Activated T-helper 17 cell treated with anti-CD3 and anti-CD28 coated beads, Interleukin-2, amount 50 U/mL, for 72 hours (primary cell): Measurements from ENCODE around the gene SRP72. TPM values are rescaled to one million over a fixed set of nuclear protein-coding genes. Genes with fewer than 3 reads are reported as not detected.

ENCODE experiments used
- ATAC-seq: fragments of 150-1000 bp; cut with Tn5 transposase; replicated peaks from 2 replicates; pipeline ENCODE4 v1.10.0; 2021; ENCODE audit warnings: mild to moderate bottlenecking, moderate library complexity
- H3K27ac Mint-ChIP-seq: one replicate; pipeline ENCODE4 v1.8.0; 2022; ENCODE audit warnings: mixed read lengths
- H3K27me3 Mint-ChIP-seq: one replicate; pipeline ENCODE4 v1.8.0; 2022; ENCODE audit warnings: mixed read lengths
- H3K36me3 Mint-ChIP-seq: one replicate; pipeline ENCODE4 v1.8.0; 2022; ENCODE audit warnings: low read depth, mild to moderate bottlenecking, mixed read lengths
- H3K4me1 Mint-ChIP-seq: one replicate; pipeline ENCODE4 v1.8.0; 2022; ENCODE audit warnings: mixed read lengths
- H3K4me3 Mint-ChIP-seq: one replicate; pipeline ENCODE4 v1.8.0; 2022; ENCODE audit warnings: mild to moderate bottlenecking, mixed read lengths
- H3K9me3 Mint-ChIP-seq: one replicate; pipeline ENCODE4 v1.8.0; 2022; ENCODE audit warnings: mixed read lengths
- total RNA-seq, 2 donors: library from RNA; stranded (reverse); gene quantifications; one replicate each; pipeline ENCODE4 v1.2.3, GENCODE V29; 2022

SRP72 gene, protein sequence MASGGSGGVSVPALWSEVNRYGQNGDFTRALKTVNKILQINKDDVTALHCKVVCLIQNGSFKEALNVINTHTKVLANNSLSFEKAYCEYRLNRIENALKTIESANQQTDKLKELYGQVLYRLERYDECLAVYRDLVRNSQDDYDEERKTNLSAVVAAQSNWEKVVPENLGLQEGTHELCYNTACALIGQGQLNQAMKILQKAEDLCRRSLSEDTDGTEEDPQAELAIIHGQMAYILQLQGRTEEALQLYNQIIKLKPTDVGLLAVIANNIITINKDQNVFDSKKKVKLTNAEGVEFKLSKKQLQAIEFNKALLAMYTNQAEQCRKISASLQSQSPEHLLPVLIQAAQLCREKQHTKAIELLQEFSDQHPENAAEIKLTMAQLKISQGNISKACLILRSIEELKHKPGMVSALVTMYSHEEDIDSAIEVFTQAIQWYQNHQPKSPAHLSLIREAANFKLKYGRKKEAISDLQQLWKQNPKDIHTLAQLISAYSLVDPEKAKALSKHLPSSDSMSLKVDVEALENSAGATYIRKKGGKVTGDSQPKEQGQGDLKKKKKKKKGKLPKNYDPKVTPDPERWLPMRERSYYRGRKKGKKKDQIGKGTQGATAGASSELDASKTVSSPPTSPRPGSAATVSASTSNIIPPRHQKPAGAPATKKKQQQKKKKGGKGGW
- total RNA-seq, result 100 to 1,000 TPM; 125 to 162 TPM

DNA sequence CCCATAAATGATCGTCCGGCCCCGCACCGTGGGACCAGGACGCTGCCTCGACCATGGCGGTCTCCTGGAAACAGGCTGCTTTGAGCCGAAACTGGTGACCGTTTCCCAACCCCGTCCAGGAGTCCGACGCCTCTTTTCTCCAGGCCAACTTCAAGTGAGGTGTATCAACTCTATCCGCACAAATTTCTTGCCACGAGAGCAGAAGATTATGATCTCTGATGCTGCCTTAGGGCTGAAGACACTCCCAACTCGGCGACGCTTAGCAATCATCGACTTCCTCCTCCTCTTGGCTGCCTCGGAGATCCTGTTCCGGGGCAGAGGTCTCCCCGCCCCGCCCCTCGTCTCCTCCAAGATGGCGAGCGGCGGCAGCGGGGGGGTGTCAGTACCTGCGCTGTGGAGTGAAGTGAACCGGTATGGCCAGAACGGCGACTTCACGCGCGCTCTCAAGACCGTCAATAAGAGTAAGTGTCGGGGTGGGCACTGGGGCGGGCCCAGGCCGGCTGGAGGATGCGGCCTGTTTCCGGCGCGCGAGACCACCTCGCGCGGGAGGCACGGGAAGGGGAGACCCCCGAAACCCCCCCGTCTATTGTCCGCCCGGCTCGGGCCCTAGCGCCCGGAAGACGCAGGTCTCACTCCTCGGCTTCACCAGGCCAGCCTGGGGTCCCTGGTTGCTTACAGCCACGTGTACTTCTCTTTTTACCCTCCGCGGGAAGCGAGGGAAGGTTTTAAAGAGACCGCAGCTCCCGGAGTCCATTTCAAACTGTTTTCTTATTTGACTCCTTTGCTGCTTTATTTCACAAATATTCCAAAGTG, at the start of gene SRP72:
Gene SRP72, plus strand, starts transcription at position 334 of the 813 bp plus-strand sequence. Its CDS starts 19 bp downstream, at position 353.
- H3K4me1 Mint-ChIP-seq, result peaks cover 14% of the 10 kb centered on the region
- ATAC-seq, result peak; percentile 97
- H3K36me3 Mint-ChIP-seq, result peaks cover 74% of the 10 kb centered on the region
- peak within 1 kb of the TSS; percentile 98 for H3K4me3 Mint-ChIP-seq
- H3K27me3 Mint-ChIP-seq, result no peaks in the 10 kb centered on the region
- H3K27ac Mint-ChIP-seq, result peak within 1 kb of the TSS; percentile 98
- H3K9me3 Mint-ChIP-seq, result no peaks in the 10 kb centered on the region

DNA sequence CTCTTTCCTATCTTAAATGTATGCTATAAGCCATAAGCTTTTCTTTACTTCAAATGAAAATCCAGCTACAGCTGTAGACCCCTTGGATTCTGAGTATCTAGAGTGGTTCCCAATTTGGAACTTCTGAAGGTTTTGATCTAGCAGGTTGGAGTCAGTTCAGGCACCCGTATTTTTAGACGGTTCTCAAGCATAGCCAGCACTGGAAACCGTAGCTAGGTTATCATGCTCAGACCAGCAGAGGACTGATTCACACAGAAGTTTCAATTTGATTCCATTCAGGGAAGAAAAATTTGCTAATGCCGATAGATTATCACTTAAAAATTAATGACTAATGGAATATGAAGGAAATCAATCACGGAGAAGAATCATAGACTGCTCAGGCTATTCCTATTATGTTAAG, 43.2 kb upstream of the SRP72 start:
- no peak overlapping the region for H3K4me3 Mint-ChIP-seq
- H3K27ac Mint-ChIP-seq, result no peak overlapping the region
- H3K27me3 Mint-ChIP-seq, result no peaks in the 10 kb centered on the region
- peaks cover 6% of the 10 kb centered on the region for H3K36me3 Mint-ChIP-seq
- no peaks in the 10 kb centered on the region for H3K9me3 Mint-ChIP-seq
- H3K4me1 Mint-ChIP-seq, result peaks cover 5% of the 10 kb centered on the region
- ATAC-seq, result no peak

DNA sequence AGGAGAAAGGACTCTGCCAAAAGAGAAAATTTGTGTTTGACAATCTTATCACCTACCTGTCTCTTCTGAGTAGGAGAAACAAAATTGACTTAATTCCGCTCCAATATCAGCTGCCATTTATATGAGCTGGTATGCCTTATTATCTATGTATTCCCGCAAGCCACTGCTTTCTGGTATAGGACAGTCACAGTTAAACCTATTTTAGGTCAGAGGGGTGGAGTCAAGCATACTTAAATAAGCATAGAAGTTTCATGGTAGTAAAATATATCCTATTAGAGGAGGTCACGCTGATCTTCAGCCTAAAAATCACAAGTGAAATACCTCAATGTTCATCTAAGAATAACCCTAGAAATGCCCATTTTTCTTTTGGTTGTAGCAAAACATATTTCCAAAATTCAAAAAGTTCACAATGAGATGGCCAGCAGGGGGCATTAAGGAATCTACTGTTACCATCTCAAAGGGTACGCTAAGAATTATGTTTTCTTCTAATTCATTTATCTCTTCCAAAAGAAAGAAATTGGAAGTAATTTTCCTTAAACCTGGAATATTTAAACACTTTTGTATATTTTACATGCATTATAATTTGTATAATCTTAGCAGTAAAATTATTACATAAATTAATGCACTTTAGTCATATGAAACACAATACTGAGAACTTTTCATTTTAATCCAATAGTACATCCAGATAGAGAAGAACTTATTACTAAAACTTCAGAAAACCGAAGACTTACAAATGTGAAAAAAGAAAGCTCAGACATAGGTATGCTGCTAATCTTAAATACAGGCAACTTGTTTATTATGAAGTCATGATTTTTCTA, 42.5 kb upstream of the SRP72 start:
- Mint-ChIP-seq H3K4me3 (no peak overlapping the region), H3K36me3 (peaks cover 6% of the 10 kb centered on the region), H3K27ac (no peak overlapping the region), H3K9me3 (no peaks in the 10 kb centered on the region), H3K27me3 (no peaks in the 10 kb centered on the region), H3K4me1 (peaks cover 11% of the 10 kb centered on the region)
- no peak for ATAC-seq

DNA sequence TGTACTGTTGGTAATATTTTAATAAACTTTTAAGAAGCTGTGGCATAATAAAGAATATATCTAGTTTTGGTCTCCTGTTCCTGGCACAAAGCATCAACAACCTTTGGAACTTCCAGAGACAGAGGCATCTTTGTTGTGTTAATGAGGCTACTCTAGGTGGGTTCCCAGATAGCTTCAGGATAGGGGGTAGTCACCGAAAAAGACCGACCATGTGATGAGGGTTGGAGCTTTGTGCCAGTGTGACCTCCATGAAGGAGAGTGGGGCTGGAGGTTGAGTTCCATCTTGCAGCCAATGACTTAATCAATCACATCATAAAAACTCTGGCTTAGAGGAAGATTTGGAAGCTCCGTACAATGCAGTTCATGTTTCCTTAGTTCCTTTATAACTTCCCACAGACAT, 41.9 kb upstream of the SRP72 start:
- ATAC-seq, result no peak
- H3K9me3 Mint-ChIP-seq, result no peaks in the 10 kb centered on the region
- peaks cover 11% of the 10 kb centered on the region for H3K4me1 Mint-ChIP-seq
- no peak overlapping the region for H3K27ac Mint-ChIP-seq
- H3K36me3 Mint-ChIP-seq, result peaks cover 6% of the 10 kb centered on the region
- no peaks in the 10 kb centered on the region for H3K27me3 Mint-ChIP-seq
- no peak overlapping the region for H3K4me3 Mint-ChIP-seq

DNA sequence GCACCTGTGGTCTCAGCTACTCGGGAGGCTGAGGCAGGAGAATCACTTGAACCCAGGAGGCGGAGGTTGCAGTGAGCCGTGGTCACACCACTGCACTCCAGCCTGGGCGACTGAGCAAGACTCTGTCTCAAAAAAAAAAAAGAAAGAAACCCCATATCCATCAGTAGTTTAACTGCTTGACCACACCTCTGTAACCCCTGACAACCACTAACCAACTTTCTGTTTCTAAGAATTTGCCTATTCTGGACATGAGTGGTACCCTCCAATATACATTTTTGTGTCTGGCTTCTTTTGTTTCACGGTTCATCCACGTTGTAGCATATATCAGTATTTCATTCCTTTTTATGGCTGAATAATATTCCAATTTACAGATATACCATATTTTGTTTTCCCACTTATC, 41.1 kb upstream of the SRP72 start:
- ATAC-seq, result peak; percentile 32

DNA sequence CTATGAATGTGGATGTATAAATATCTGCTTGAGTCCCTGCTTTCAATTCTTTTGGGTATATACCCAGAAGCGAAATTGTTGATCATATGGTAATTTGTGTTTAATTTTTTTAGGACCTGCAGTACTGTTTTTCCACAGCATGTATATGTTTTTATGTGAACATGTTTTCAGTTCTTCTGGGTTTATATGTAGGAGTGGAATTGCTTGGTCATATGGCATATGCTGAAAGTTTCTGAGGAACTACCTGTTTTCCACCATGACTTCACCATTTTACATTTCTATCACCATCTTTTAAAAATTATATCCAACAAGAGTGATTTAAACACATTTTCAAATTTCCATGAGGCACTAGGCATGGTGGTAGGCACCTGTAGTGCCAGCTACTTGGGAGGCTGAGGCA, 40.2 kb upstream of the SRP72 start:
- Mint-ChIP-seq H3K36me3 (peaks cover 14% of the 10 kb centered on the region), H3K27ac (no peak overlapping the region), H3K4me1 (peaks cover 11% of the 10 kb centered on the region), H3K27me3 (no peaks in the 10 kb centered on the region), H3K4me3 (no peak overlapping the region), H3K9me3 (no peaks in the 10 kb centered on the region)
- no peak for ATAC-seq

More for the DNA sequence above, 41.1 kb upstream of the SRP72 start:
- Mint-ChIP-seq H3K36me3 (peaks cover 6% of the 10 kb centered on the region), H3K9me3 (no peaks in the 10 kb centered on the region), H3K4me3 (no peak overlapping the region), H3K4me1 (peaks cover 11% of the 10 kb centered on the region), H3K27me3 (no peaks in the 10 kb centered on the region), H3K27ac (no peak overlapping the region)

DNA sequence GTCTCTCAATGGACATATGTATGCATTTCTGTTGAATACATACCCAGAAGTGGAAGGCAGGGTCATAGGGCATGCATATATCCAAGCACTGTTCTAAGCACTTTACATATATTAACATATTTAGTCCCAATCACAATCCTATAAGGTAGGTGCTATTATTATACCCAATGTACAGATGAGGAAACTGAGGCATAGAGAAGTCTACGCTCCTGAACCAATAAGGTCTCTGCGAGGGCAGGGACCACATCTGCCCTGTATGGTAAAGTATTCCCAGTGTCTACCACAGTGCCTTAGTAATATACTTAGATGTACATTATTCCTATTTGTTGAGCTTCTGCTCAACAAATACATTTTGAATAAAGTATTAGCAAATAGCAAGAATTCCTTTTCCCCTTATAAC, 37.2 kb upstream of the SRP72 start:
- Mint-ChIP-seq H3K36me3 (peaks cover 25% of the 10 kb centered on the region), H3K27ac (no peak overlapping the region), H3K4me3 (no peak overlapping the region), H3K27me3 (no peaks in the 10 kb centered on the region), H3K4me1 (peaks cover 11% of the 10 kb centered on the region), H3K9me3 (no peaks in the 10 kb centered on the region)
- ATAC-seq, result no peak

DNA sequence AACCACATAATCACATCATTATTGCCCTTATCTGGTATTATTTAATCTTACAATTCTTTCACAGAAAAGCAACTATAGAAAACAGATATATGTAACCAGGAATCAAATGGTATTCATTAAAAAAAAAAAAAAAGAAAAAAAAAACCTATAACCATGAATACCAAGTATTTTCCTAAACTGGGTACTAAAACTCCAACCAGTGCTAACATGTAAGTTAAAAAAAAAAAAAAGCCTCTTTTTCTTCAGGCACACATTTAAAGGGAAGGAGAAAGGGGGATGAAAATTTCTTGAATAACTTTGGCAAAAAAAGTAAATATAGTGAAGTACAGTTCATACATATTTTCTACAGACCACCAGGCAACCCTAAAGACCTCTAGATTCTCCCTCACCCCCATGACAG, 34.1 kb upstream of the SRP72 start:
- Mint-ChIP-seq H3K27ac (no peak overlapping the region), H3K27me3 (no peaks in the 10 kb centered on the region), H3K4me1 (peaks cover 11% of the 10 kb centered on the region), H3K4me3 (peak overlapping the region; percentile 89), H3K9me3 (no peaks in the 10 kb centered on the region), H3K36me3 (peaks cover 43% of the 10 kb centered on the region)
- ATAC-seq, result no peak

DNA sequence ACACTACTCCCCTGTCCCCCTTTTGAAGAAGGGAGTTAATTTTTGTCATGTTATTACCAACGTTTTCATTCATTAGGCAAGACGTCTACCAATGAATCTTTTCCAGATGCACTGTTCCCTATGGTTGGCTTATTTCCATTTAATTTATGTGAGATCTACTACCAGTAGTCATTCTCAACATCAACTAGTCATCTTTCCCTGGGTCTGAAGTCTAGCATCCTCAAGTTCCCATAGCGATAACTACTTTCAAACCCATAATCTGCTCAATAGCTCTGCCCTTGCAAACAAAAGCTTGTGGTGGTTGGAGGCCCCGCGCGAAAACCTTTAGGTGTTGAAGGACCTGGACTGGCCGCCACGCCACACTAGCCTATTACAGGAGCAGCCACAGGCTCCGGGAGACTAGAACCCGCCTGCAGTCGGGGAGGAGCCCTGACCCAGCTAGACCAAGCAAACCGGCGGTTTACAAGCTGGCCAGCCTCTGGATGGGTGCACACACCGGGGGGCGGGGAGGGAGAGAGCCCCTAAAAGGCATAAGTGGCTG, 32.7 kb upstream of the SRP72 start:
- peak overlapping the region; percentile 89 for H3K4me3 Mint-ChIP-seq
- no peaks in the 10 kb centered on the region for H3K27me3 Mint-ChIP-seq
- H3K27ac Mint-ChIP-seq, result peak overlapping the region; percentile 94
- H3K9me3 Mint-ChIP-seq, result no peaks in the 10 kb centered on the region
- peaks cover 57% of the 10 kb centered on the region for H3K36me3 Mint-ChIP-seq
- no peak for ATAC-seq
- H3K4me1 Mint-ChIP-seq, result peaks cover 14% of the 10 kb centered on the region

DNA sequence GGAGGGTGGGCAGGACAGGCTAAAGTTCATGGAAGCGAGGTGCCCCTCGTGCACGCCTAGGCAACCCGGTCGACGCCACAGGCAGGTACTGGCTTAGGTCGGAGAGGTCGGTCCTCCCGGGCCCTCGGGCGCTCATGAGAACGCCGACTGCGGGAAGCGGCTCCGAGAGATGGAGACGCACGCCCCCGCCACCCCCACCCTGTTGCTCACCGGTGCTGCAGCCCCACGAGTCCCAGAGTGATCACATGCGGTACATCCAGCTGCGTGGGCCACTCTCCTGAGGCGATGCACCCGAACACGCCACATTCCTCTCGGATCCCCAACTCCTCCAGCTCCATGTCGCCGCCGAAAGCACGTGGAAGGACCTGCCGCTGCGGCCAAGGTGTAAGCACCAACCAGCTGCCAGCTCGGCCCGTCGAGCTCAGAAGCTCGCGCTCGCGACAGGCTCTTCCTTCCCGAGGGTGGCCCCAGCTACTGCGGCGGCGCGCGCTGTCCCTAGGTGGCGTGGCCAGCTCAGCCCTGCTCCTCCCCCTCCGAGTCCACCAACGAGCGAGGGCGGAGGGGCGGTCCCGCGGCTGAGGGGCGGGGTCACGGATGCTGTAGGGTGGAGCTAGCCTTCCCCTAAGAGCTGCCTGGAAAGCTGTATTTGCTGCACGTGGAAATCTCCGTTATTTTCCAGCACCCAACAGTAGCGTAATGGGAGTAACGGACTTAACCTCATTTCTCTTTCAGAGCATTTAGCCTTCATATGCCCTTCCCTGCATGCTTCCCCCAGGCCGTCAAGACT, 32.1 kb upstream of the SRP72 start, which contains the start of gene PPAT:
Gene PPAT, minus strand, starts transcription at position 476 of the 787 bp plus-strand sequence. Its CDS starts 138 bp downstream, at position 338.
- peaks cover 16% of the 10 kb centered on the region for H3K4me1 Mint-ChIP-seq
- peak within 1 kb of the TSS; percentile 89 for H3K4me3 Mint-ChIP-seq
- no peaks in the 10 kb centered on the region for H3K9me3 Mint-ChIP-seq
- H3K27me3 Mint-ChIP-seq, result no peaks in the 10 kb centered on the region
- peak within 1 kb of the TSS; percentile 94 for H3K27ac Mint-ChIP-seq
- peaks cover 64% of the 10 kb centered on the region for H3K36me3 Mint-ChIP-seq
- peak; percentile 79 for ATAC-seq

DNA sequence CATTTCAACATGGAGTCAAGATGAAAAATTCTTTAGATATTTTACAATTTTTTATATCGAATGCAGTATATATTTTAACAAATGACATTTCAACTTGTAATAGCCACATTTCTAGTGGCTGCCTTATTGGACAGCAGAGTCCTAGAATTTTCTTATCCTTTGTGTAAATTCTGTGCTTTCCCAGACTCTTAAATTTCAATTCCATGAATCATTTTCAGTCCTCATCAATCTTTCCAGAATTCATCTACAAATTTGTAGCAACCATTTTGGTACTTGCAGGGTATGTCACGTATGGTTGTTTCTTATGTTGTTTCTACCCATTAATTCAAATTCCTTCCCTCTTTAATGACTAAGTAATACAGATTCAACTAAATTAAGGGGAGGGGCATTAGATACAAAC, 28.7 kb upstream of the SRP72 start:
- Mint-ChIP-seq H3K4me3 (peak overlapping the region; percentile 89), H3K27me3 (no peaks in the 10 kb centered on the region), H3K36me3 (peaks cover 88% of the 10 kb centered on the region), H3K27ac (no peak overlapping the region), H3K9me3 (no peaks in the 10 kb centered on the region), H3K4me1 (peaks cover 33% of the 10 kb centered on the region)
- no peak for ATAC-seq

DNA sequence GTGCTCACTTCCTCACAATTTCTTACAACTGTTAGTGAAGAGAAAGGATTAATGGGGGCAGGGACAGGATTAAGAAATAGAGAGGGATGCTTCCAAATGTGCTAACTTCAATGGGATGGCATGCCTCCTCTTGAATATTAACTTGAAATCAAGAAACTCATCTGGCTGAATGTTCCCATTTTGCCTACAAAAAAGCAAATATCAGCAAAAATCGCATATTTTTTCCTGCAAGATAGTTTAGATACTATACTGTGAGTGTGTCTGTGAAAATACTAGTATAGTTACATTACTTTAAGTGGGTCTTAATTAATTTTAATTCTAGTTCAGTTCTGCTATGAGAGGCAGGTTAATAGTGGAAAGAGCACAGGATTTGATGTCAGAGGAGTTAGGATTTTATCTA, 26.4 kb upstream of the SRP72 start:
- Mint-ChIP-seq H3K36me3 (peaks cover 100% of the 10 kb centered on the region), H3K9me3 (no peaks in the 10 kb centered on the region), H3K4me1 (peaks cover 30% of the 10 kb centered on the region), H3K27ac (no peak overlapping the region), H3K4me3 (peak overlapping the region; percentile 89), H3K27me3 (no peaks in the 10 kb centered on the region)
- ATAC-seq, result no peak

DNA sequence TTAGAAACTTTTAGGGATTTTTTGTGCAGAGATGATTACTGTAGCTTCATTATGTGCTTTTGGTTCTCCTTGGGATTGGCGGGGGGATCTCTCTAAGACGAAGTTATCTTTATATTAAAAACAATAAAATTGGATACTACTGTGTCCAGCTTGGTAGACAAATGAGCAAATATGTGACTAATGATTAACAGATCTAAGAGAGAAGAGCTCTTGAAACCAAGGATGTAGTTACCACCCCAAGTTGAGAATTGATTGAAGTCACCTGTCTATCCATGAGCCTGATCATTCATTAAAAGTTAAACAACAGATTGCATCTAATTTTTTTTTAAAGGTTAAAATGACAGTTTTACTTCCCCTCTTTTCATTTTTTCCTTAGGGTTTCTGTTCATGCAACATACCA, 22.7 kb upstream of the SRP72 start:
- Mint-ChIP-seq H3K27ac (no peak overlapping the region), H3K4me1 (peaks cover 24% of the 10 kb centered on the region), H3K27me3 (no peaks in the 10 kb centered on the region), H3K9me3 (no peaks in the 10 kb centered on the region), H3K4me3 (no peak overlapping the region), H3K36me3 (peaks cover 100% of the 10 kb centered on the region)
- no peak for ATAC-seq
